Fibroblast of upper back skin (primary cell): Measurements from ENCODE around the gene ACADM.
A peak's percentile ranks its signal among the peaks of the same experiment; 100 is the strongest.
"Not testable (repeated sequence)": the region's sequence is repeated elsewhere in the genome, so short reads cannot be mapped to it uniquely, and the experiment has no call there.

ENCODE experiments used
- DNase-seq: peaks from one replicate; pipeline ENCODE4 v3.0.0-alpha.2; 2013

Gene ACADM

GRCh38 chr1:75742047-75742625, 17.6 kb downstream of the ACADM start:
- no peak for DNase-seq

GRCh38 chr1:75745276-75745675, 20.8 kb downstream of the ACADM start:
- no peak for DNase-seq

- DNase-seq = not testable (repeated sequence)
These were observed 32.7 kb downstream of the ACADM start for GRCh38 chr1:75757210-75757609.

GRCh38 chr1:75758543-75758942, 34.0 kb downstream of the ACADM start:
- DNase-seq = not testable (repeated sequence)

- no peak for DNase-seq
These were observed 39.6 kb downstream of the ACADM start for GRCh38 chr1:75764057-75764655.

- DNase-seq = peak; percentile 88
These were observed 41.3 kb downstream of the ACADM start for GRCh38 chr1:75765697-75766355.

GRCh38 chr1:75768016-75768415, 43.5 kb downstream of the ACADM start:
- DNase-seq = peak; percentile 56

GRCh38 chr1:75770761-75771160, 46.3 kb downstream of the ACADM start:
- DNase-seq = no peak

- DNase-seq = no peak
These were observed 47.5 kb downstream of the ACADM start for GRCh38 chr1:75771978-75772377.

- DNase-seq = not testable (repeated sequence)
These were observed 53.3 kb downstream of the ACADM start for GRCh38 chr1:75777812-75778211.

GRCh38 chr1:75778694-75779093, 54.2 kb downstream of the ACADM start:
- DNase-seq = not testable (repeated sequence)

GRCh38 chr1:75780183-75780582, 55.7 kb downstream of the ACADM start:
- not testable (repeated sequence) for DNase-seq

GRCh38 chr1:75783920-75784319, 59.4 kb downstream of the ACADM start:
- DNase-seq = not testable (repeated sequence)

- no peak for DNase-seq
These were observed 60.9 kb downstream of the ACADM start for GRCh38 chr1:75785320-75785982.

GRCh38 chr1:75785983-75786853, 61.7 kb downstream of the ACADM start, which contains the start of gene RABGGTB:
RABGGTB (plus strand) TSS chr1:75786256; CDS start chr1:75786272, 16 bp downstream.
- peak; percentile 96 for DNase-seq

GRCh38 chr1:75786901-75787493, 62.5 kb downstream of the ACADM start:
- no peak for DNase-seq

GRCh38 chr1:75787524-75787923, 63.0 kb downstream of the ACADM start:
- DNase-seq = no peak

- DNase-seq = no peak
These were observed 65.5 kb downstream of the ACADM start for GRCh38 chr1:75789988-75790387.

- DNase-seq = no peak
These were observed 66.5 kb downstream of the ACADM start for GRCh38 chr1:75791022-75791421.

GRCh38 chr1:75792091-75792490, 67.6 kb downstream of the ACADM start:
- DNase-seq = no peak

- no peak for DNase-seq
These were observed 69.9 kb downstream of the ACADM start for GRCh38 chr1:75794382-75794781.

GRCh38 chr1:75795703-75796193, 71.2 kb downstream of the ACADM start:
- DNase-seq = no peak
